Nephron (organoid): Measurements from ENCODE around the gene MATN4.
"Not testable (repeated sequence)": the region's sequence is repeated elsewhere in the genome, so short reads cannot be mapped to it uniquely, and the experiment has no call there.

Experiments
- H3K27ac Mint-ChIP-seq, 3 experiments: 2 replicates each; pipeline ENCODE4 v1.8.0; 2020; ENCODE audit warnings: mixed read lengths in 3 of 3, mild to moderate bottlenecking in 2 of 3, moderate library complexity in 1 of 3
- H3K27me3 Mint-ChIP-seq: 2 replicates; pipeline ENCODE4 v1.8.0; 2021; ENCODE audit warnings: low read depth, mild to moderate bottlenecking, moderate library complexity, mixed read lengths
- H3K36me3 Mint-ChIP-seq: 2 replicates; pipeline ENCODE4 v1.8.0; 2020; ENCODE audit warnings: low read depth, mixed read lengths
- H3K4me1 Mint-ChIP-seq: 2 replicates; pipeline ENCODE4 v1.8.0; 2020; ENCODE audit warnings: mixed read lengths
- H3K4me3 Mint-ChIP-seq, 3 experiments: 2 replicates each; pipeline ENCODE4 v1.8.0; 2020; ENCODE audit warnings: mild to moderate bottlenecking in 3 of 3, mixed read lengths in 3 of 3, moderate library complexity in 2 of 3
- H3K9me3 Mint-ChIP-seq: 2 replicates; pipeline ENCODE4 v1.8.0; 2020; ENCODE audit warnings: mixed read lengths
- TF ChIP-seq, protein P1 (sequence below), 3 experiments: fragments of 200-600 bp; sonication (generic); IDR thresholded peaks; one replicate each; pipeline ENCODE4 v1.5.0; 2021; ENCODE audit warnings: antibody characterized with exemption in 3 of 3; ENCODE audit not compliant: unreplicated experiment in 3 of 3

Gene MATN4, protein sequence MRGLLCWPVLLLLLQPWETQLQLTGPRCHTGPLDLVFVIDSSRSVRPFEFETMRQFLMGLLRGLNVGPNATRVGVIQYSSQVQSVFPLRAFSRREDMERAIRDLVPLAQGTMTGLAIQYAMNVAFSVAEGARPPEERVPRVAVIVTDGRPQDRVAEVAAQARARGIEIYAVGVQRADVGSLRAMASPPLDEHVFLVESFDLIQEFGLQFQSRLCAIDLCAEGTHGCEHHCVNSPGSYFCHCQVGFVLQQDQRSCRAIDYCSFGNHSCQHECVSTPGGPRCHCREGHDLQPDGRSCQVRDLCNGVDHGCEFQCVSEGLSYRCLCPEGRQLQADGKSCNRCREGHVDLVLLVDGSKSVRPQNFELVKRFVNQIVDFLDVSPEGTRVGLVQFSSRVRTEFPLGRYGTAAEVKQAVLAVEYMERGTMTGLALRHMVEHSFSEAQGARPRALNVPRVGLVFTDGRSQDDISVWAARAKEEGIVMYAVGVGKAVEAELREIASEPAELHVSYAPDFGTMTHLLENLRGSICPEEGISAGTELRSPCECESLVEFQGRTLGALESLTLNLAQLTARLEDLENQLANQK

GRCh38 chr20:45308117-45308778 is at the start of gene MATN4:
TSS of gene MATN4 (minus strand) at chr20:45308299. CDS start at chr20:45305582, 2,717 bp downstream.
- Mint-ChIP-seq H3K36me3 (no peaks in the 10 kb centered on the region), H3K4me3 (no peak within 1 kb of the TSS), H3K27ac (no peak within 1 kb of the TSS), H3K4me1 (no peaks in the 10 kb centered on the region), H3K27me3 (peaks cover 50% of the 10 kb centered on the region), H3K9me3 (no peaks in the 10 kb centered on the region)
- TF ChIP-seq, protein P1, sequence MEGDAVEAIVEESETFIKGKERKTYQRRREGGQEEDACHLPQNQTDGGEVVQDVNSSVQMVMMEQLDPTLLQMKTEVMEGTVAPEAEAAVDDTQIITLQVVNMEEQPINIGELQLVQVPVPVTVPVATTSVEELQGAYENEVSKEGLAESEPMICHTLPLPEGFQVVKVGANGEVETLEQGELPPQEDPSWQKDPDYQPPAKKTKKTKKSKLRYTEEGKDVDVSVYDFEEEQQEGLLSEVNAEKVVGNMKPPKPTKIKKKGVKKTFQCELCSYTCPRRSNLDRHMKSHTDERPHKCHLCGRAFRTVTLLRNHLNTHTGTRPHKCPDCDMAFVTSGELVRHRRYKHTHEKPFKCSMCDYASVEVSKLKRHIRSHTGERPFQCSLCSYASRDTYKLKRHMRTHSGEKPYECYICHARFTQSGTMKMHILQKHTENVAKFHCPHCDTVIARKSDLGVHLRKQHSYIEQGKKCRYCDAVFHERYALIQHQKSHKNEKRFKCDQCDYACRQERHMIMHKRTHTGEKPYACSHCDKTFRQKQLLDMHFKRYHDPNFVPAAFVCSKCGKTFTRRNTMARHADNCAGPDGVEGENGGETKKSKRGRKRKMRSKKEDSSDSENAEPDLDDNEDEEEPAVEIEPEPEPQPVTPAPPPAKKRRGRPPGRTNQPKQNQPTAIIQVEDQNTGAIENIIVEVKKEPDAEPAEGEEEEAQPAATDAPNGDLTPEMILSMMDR (IDR thresholded peaks at IDR 0.05; ENCODE audit: unreplicated experiment in 3 of 3), result no peak

DNA sequence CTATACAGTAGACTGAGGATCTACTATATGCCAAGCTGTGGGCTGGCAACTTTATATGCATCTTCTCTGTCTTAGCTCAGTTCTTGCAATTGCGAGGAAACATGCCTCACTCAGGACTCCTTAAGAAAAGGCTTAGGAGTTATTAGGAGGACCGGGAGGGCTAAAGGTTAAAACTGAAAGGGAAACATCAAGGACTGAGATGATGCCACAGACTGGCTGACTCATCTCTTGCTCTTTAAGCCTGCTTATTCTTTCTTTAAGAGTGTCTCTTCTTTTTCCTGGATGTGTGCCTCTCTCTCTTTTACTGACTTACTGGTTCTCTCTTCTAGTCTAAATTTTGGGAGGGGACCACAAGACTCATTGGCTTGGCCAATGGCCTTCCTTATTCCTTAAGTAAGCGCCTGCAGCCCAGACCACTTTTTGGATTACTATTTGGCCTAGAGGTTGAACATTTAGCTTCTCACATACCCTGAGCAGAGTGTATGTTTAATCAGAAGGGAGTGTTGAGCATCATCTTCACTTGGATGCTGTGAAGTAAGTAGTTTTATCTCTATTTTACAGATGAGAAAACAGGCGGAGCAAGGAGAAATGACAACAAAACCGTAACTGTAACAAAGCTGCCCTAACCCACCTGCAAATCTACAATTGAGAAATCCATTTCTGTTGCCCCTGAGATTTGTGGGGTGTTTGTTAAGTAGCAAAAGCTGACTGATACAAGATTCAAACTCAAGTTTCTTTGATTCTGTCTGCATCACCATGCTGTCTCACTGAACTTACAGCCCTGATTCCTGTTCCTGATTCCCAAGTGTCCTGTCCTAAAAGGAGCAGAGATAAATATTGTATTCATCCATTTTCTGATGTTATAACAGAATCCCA is 47.3 kb upstream of the MATN4 start:
- no peak overlapping the region for H3K4me3 Mint-ChIP-seq
- no peaks in the 10 kb centered on the region for H3K36me3 Mint-ChIP-seq
- no peaks in the 10 kb centered on the region for H3K9me3 Mint-ChIP-seq

GRCh38 chr20:45354423-45355208 is 46.5 kb upstream of the MATN4 start:
- no peaks in the 10 kb centered on the region for H3K27me3 Mint-ChIP-seq

More for the DNA sequence above, 47.3 kb upstream of the MATN4 start:
- Mint-ChIP-seq H3K27ac (peak overlapping the region in 1 of 3 experiments; percentile 38), H3K4me1 (peaks cover 14% of the 10 kb centered on the region), H3K27me3 (no peaks in the 10 kb centered on the region)
- TF ChIP-seq, protein P1 (IDR thresholded peaks at IDR 0.05; ENCODE audit: unreplicated experiment in 3 of 3), result no peak

GRCh38 chr20:45353746-45354145 is 45.6 kb upstream of the MATN4 start:
- TF ChIP-seq, protein P1 (IDR thresholded peaks at IDR 0.05; ENCODE audit: unreplicated experiment in 3 of 3), result no peak
- H3K27me3 Mint-ChIP-seq, result no peaks in the 10 kb centered on the region
- no peaks in the 10 kb centered on the region for H3K36me3 Mint-ChIP-seq
- no peak overlapping the region for H3K4me3 Mint-ChIP-seq
- H3K9me3 Mint-ChIP-seq, result no peaks in the 10 kb centered on the region
- peaks cover 9% of the 10 kb centered on the region for H3K4me1 Mint-ChIP-seq
- H3K27ac Mint-ChIP-seq, result no peak overlapping the region

More at GRCh38 chr20:45354423-45355208, 46.5 kb upstream of the MATN4 start:
- Mint-ChIP-seq H3K36me3 (no peaks in the 10 kb centered on the region), H3K9me3 (no peaks in the 10 kb centered on the region), H3K27ac (no peak overlapping the region), H3K4me3 (no peak overlapping the region), H3K4me1 (peaks cover 14% of the 10 kb centered on the region)
- TF ChIP-seq, protein P1 (IDR thresholded peaks at IDR 0.05; ENCODE audit: unreplicated experiment in 3 of 3), result no peak

- Mint-ChIP-seq H3K9me3 (no peaks in the 10 kb centered on the region), H3K36me3 (no peaks in the 10 kb centered on the region), H3K4me1 (peaks cover under 1% of the 10 kb centered on the region), H3K27me3 (no peaks in the 10 kb centered on the region), H3K27ac (no peak overlapping the region), H3K4me3 (no peak overlapping the region)
- TF ChIP-seq, protein P1 (IDR thresholded peaks at IDR 0.05; ENCODE audit: unreplicated experiment in 3 of 3), result no peak
Observed at GRCh38 chr20:45352729-45353128, 44.6 kb upstream of the MATN4 start.

DNA sequence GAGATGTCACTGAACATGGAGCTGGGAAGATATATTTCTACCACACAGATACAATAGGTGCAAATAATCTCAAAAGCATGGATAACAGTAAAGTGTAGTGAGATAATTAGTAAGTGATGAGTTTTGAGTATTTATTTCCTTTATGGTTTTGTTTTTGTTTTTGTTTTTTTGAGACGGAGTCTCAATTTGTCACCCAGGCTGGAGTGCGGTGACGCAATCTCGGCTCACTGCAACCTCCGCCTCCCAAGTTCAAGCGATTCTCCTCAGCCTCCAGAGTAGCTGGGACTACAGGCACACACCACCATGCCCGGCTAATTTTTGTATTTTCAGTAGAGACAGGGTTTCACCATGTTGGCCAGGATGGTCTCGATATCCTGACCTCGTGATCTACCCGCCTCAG is 42.7 kb upstream of the MATN4 start:
- H3K4me1 Mint-ChIP-seq, result peaks cover 18% of the 10 kb centered on the region
- not testable (repeated sequence) for H3K36me3 Mint-ChIP-seq, H3K4me3 Mint-ChIP-seq, H3K27ac Mint-ChIP-seq, H3K9me3 Mint-ChIP-seq
- peaks cover 13% of the 10 kb centered on the region for H3K27me3 Mint-ChIP-seq
